Inflammatory macrophage treated with lipopolysaccharide for 4 hours (primary cell): ENCODE measurements around the gene PKN2.

Experiments
- DNase-seq: peaks from one replicate; pipeline ENCODE4 v3.0.0-alpha.2; 2020

PKN2 gene

DNA sequence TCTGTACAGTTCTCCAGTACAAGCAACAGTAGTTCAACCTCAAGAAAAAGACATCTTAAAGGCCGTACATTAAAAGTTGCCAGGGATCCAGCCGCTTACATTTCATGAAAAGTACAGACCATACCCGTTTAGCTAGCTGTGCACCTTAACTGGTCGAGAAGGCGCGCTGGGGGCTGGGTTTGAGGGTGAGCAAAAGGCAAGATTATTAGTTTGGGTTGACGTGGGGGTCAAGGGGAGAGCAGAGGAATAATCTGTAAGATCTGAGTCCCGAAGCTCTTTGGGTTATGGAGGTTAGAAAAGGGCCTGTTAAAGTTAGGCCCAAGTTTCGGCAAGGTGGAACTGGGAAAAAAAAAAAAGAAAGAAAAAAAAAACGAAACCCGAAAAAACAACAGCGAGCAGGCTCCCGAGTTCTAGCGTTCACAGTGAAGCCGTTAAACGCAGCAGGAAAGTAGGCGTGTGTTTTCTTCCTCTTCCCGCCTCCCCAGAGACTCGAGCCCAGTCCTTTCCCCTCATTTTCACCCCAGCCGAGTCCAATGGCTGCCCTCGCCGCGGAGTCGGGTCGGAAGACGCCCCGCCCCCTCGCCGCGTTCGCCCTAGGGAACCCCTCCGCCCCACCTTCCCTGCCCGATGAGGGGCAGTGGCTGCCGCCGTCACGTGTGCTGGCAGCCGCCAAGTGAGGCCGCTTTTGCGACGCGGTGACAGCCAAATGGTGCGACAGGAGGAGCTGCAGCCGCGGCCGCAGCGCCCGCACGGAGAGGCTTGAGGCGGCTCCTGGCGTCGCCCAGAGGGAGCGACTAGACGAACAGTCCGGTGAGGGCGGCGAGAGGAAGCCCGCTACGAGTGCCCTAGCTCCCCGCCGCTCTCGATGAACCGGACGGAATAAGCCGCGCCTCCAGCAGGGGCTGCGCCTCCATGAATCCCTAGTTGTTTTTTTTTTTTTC, at the start of gene PKN2:
Gene PKN2, plus strand, starts transcription at position 733 of the 941 bp plus-strand sequence. CDS start 308 bp downstream, outside the sequence.
- peak; percentile 100 for DNase-seq

DNA sequence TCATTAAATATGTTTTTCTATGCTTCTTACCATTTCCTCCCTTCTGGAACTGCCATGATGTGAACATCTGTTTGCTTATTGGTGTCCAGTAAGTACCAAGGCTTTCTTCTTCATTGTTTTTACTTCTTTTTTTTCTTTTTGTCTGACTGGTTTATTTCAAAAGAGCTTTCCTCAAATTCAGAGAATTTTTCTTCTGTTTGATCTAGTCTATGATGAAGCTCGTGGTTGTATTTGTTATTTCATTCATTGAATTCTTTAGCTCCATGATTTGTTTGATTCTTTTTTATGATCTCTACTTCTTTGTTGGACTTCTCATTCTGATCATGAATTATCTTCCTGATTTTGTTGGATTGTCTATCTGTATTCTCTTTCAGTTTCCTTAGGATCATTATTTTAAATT, 49.5 kb upstream of the PKN2 start:
- no peak for DNase-seq

- DNase-seq: no peak
These were observed 44.0 kb upstream of the PKN2 start for GRCh38 chr1:88640060-88640459.

GRCh38 chr1:88645886-88646285, 38.2 kb upstream of the PKN2 start:
- no peak for DNase-seq

GRCh38 chr1:88646476-88647248, 37.4 kb upstream of the PKN2 start:
- DNase-seq: no peak

DNA sequence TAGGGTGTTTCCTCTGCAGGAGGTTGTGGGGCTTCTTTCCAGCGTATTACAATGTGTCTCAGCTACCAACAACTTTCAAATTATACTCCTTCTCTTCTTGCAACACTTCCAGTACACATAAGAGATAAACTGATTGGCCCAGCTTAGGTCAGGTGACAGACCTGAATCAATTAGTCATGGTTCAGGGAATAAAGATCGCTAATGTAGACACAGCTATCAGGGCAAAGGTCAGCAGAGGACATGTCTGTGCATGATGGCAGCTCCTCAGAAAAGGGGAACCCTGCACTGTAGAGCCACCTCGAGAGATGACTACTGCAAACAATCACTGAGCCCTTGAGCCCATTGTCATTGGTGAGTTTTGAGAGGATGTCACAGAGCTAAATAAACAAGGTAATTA, 36.8 kb upstream of the PKN2 start:
- DNase-seq: no peak

- DNase-seq: no peak
These were observed 36.2 kb upstream of the PKN2 start for GRCh38 chr1:88647749-88648415.

GRCh38 chr1:88648706-88649105, 35.4 kb upstream of the PKN2 start:
- no peak for DNase-seq

DNA sequence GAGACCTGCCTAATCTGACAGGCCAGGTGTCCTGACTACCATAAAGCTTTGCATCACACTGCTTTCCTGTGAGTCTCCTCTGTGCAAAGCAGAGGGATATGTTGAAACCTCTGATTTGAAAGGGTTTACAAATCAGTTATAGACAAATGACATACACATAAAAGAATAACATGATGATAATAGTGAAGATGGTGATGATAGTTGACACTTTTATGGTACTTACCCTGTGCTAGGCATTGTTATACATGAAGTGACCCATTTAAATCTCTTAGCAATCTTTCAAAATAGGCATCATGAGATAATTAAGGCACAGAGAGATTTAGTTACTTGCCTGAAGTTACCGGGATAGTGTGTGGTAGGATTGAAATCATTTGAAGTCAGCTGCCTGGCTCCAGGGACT, 34.1 kb upstream of the PKN2 start:
- no peak for DNase-seq

- no peak for DNase-seq
These were observed 33.2 kb upstream of the PKN2 start for GRCh38 chr1:88650676-88651418.

- DNase-seq: no peak
These were observed 28.9 kb upstream of the PKN2 start for GRCh38 chr1:88655140-88655539.

- peak; percentile 46 for DNase-seq
These were observed 28.3 kb upstream of the PKN2 start for GRCh38 chr1:88655685-88656299.

DNA sequence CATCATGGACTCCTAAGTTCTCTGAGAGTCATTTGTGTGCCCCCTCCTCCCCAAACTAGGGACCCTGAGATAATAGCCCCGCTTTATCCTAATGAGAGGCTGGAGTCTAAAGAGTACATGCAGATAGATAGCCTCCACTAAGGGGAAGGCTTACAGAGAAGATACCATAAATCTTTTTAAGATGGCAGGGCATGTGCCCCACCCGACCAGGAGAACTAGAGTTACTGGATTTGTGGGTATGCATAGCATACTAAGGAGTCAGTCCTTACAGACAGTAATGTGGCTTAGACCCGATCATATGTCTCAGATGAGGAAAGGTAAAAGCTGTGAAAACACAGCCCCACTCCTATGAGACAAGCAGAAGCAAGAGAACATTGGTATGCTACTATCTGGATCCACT, 25.7 kb upstream of the PKN2 start:
- DNase-seq: no peak

DNA sequence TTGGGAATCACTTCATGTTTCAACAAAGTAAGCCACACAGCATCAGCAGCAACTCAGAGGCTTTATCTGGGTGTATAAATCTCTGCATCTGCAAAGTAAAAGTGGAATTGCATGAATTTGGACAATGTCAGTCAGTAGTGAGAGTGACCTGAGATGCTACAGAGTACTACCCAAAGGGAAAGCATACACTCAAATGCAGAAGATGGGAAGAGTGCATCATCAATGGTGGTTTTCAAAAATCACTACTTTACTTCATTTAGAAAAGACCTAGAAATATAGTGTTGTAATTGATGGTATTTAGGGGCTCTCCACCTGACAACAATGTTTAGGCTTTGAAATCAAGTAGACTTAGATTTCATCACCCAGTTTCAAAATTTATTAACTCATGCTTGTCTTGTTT, 24.5 kb upstream of the PKN2 start:
- DNase-seq: no peak

- DNase-seq: no peak
These were observed 22.9 kb upstream of the PKN2 start for GRCh38 chr1:88661188-88661587.

DNA sequence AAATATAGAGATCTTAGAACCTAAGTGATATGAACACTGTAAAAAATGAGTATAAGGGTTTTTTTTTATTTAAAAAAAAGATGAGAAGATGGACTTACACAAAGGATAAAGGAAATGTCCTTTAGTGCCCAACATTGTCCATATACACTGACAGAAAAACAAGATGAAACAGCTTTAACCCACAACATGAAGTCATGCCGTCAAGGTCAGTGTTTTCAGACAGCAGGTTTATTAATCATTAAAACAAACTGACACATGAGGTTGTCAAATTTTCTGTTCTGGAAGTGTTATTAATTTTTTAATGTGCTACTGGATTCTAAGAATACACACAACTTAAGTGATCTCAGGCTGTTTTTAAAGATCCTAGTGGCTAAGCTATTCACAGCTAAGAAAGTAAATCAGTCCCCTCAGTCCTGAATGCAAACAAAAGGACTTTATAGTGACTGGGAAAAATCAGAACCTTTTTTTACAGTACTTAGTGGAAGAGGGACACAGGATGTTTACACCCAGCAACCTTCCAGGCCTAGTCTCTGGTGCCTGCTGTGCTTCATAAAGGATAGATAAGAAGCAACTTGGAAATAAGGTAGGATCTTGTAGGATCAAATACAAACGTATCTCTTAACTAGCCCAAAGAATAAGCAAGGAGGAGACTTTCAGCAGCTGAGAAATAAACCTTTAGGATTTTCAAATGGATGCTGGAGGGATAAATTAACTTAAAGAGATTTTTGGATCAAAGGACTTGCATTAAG, 21.9 kb upstream of the PKN2 start:
- DNase-seq: no peak

GRCh38 chr1:88662723-88663122, 21.4 kb upstream of the PKN2 start:
- no peak for DNase-seq

GRCh38 chr1:88668405-88668804, 15.7 kb upstream of the PKN2 start:
- no peak for DNase-seq

DNA sequence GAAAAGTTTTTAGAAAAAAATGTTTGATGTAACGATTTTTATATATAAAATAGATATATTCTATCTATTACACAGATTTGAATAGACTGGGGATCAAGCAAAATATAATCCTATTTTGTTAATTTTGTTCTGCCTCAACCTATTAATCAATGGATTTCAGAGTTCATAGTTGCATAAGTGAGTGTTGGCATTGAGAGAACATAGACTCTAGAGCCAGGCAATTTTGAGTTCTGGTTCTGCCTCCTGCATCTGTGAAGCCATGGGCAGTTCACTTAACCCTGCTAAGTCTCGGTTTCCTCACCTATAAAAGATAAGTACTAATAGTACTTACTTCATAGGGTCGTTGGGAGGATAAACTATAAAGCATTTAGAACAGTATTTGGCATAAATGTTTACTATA, 13.6 kb upstream of the PKN2 start:
- no peak for DNase-seq

DNA sequence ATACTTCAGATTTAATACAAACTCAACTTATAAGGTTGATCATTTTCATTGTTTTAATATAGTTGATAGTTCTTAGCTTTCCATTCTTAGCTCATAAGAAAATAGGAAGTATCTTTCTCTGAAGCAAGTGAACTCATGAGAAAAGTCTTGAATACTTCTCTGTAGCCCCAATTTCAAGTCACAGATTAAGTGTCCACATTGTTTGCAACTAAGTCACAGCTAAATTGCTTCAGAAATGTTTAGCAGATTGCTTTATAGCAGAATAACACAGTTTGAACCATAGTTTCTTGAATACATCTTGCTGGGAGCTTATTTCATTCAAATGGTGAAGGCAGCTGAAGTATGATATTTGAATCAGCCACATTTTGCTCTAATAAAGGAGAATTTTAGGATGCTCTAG, 10.6 kb upstream of the PKN2 start:
- DNase-seq: no peak

DNA sequence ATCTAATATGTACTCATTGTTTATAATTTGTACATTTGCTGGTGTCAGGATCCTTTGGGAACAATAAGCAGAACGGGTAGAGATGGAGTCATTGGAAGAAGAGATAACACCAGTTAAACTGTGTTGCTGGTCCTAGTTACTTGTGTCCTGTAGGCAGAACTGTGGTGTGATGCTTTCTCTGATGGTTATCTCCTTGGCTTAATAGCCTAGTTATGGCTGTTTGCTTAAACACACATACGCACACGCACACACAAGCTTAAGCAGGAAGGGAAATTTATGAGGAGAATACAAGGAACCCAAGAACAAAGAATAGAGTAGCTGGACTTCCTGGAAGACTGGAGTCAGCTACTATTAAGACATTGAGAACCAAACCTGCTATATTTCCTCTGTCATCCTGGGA, 5.7 kb upstream of the PKN2 start:
- DNase-seq: no peak

GRCh38 chr1:88680471-88680870, 3.6 kb upstream of the PKN2 start:
- DNase-seq: no peak
